Fibroblast of lung (primary cell): ENCODE data around the gene TMEM187.

ENCODE experiments used
- CTCF ChIP-seq, 2 donors: IDR thresholded peaks in 1 of 2; conservative IDR thresholded peaks in 1 of 2; 1 replicate in 1 of 2; 2 replicates in 1 of 2; pipeline ENCODE4 v1.5.1; 2011 to 2012; ENCODE audit warnings: low read length in 2 of 2, control low read depth in 1 of 2, inconsistent platforms in 1 of 2, low read depth in 1 of 2, mild to moderate bottlenecking in 1 of 2
- EZH2 ChIP-seq: IDR thresholded peaks from 2 replicates; pipeline ENCODE4 v1.5.1; 2012; ENCODE audit warnings: low read length, control low read depth, mild to moderate bottlenecking; ENCODE audit errors: missing control alignments

GRCh38 chrX:154002215-154002719, 29.7 kb downstream of the TMEM187 start:
- no peak for TF ChIP-seq CTCF (conservative IDR thresholded peaks at IDR 0.05 in 1 of 2, IDR thresholded peaks at IDR 0.05 in 1 of 2; ENCODE audit: low read depth in 1 of 2, low read length in 2 of 2)
- no peak for TF ChIP-seq EZH2
